ENCODE measurements around the gene AHCYL2. TPM values are rescaled to one million over a fixed set of nuclear protein-coding genes. Genes with fewer than 3 reads are reported as not detected.
"Not testable (repeated sequence)": the region's sequence is repeated elsewhere in the genome, so short reads cannot be mapped to it uniquely, and the experiment has no call there.

The AHCYL2 gene
- total and polyA plus RNA-seq, 4 donors, result 7.9 to 19.9 (median 10.9) TPM

- H3K27ac ChIP-seq (ENCODE audit: low read depth in 1 of 2, low read length in 2 of 2); H3K4me1 ChIP-seq (ENCODE audit: control insufficient read depth in 1 of 2, insufficient read depth in 2 of 2, low read length in 2 of 2); H3K9me3 ChIP-seq (ENCODE audit: control insufficient read depth, low read length); DNase-seq; H3K4me3 ChIP-seq (ENCODE audit: low read length in 2 of 2); ATAC-seq (ENCODE audit: low FRiP score); H3K27me3 ChIP-seq (ENCODE audit: control insufficient read depth in 1 of 2, insufficient read depth in 2 of 2, low read length in 1 of 2); H3K36me3 ChIP-seq (ENCODE audit: control insufficient read depth in 1 of 2, insufficient read depth in 2 of 2, low read length in 1 of 2); intact Hi-C loops (cut with DNase I): not testable (repeated sequence)
- 94% methylated on average over 5 of the region's 5 CpGs for WGBS, 2 donors
Measured at GRCh38 chr7:129444776-129445175, 219.9 kb downstream of the AHCYL2 start.

GRCh38 chr7:129446925-129447324 lies 222.1 kb downstream of the AHCYL2 start:
- H3K36me3 ChIP-seq (ENCODE audit: control insufficient read depth in 1 of 2, insufficient read depth in 2 of 2, low read length in 1 of 2); DNase-seq; H3K9me3 ChIP-seq (ENCODE audit: control insufficient read depth, low read length); H3K27ac ChIP-seq (ENCODE audit: low read depth in 1 of 2, low read length in 2 of 2); H3K27me3 ChIP-seq (ENCODE audit: control insufficient read depth in 1 of 2, insufficient read depth in 2 of 2, low read length in 1 of 2); ATAC-seq (ENCODE audit: low FRiP score); H3K4me1 ChIP-seq (ENCODE audit: control insufficient read depth in 1 of 2, insufficient read depth in 2 of 2, low read length in 2 of 2); H3K4me3 ChIP-seq (ENCODE audit: low read length in 2 of 2); intact Hi-C loops (cut with DNase I): not testable (repeated sequence)
- WGBS, 2 donors, result 45 to 69% methylated on average over 2 of the region's 2 CpGs

GRCh38 chr7:129447445-129447844 lies 222.6 kb downstream of the AHCYL2 start:
- H3K4me3 ChIP-seq (ENCODE audit: low read length in 2 of 2); H3K9me3 ChIP-seq (ENCODE audit: control insufficient read depth, low read length); H3K36me3 ChIP-seq (ENCODE audit: control insufficient read depth in 1 of 2, insufficient read depth in 2 of 2, low read length in 1 of 2); ATAC-seq (ENCODE audit: low FRiP score); H3K27me3 ChIP-seq (ENCODE audit: control insufficient read depth in 1 of 2, insufficient read depth in 2 of 2, low read length in 1 of 2); H3K27ac ChIP-seq (ENCODE audit: low read depth in 1 of 2, low read length in 2 of 2); intact Hi-C loops (cut with DNase I); DNase-seq; H3K4me1 ChIP-seq (ENCODE audit: control insufficient read depth in 1 of 2, insufficient read depth in 2 of 2, low read length in 2 of 2): not testable (repeated sequence)
- WGBS, 2 donors, result 97% methylated on average over 6 of the region's 6 CpGs

GRCh38 chr7:129448608-129449007 lies 223.8 kb downstream of the AHCYL2 start:
- H3K27ac ChIP-seq (ENCODE audit: low read depth in 1 of 2, low read length in 2 of 2); H3K4me1 ChIP-seq (ENCODE audit: control insufficient read depth in 1 of 2, insufficient read depth in 2 of 2, low read length in 2 of 2); H3K27me3 ChIP-seq (ENCODE audit: control insufficient read depth in 1 of 2, insufficient read depth in 2 of 2, low read length in 1 of 2); DNase-seq; H3K4me3 ChIP-seq (ENCODE audit: low read length in 2 of 2); intact Hi-C loops (cut with DNase I); H3K36me3 ChIP-seq (ENCODE audit: control insufficient read depth in 1 of 2, insufficient read depth in 2 of 2, low read length in 1 of 2); H3K9me3 ChIP-seq (ENCODE audit: control insufficient read depth, low read length); ATAC-seq (ENCODE audit: low FRiP score): not testable (repeated sequence)
- WGBS, 2 donors, result 85 to 94% methylated on average over 2 of the region's 2 CpGs

GRCh38 chr7:129450295-129450694 lies 225.5 kb downstream of the AHCYL2 start:
- ATAC-seq (ENCODE audit: low FRiP score) (no peak), DNase-seq (no peak)
- no peaks in the 10 kb centered on the region for H3K36me3 ChIP-seq (ENCODE audit: control insufficient read depth in 1 of 2, insufficient read depth in 2 of 2, low read length in 1 of 2)
- H3K27me3 ChIP-seq (ENCODE audit: control insufficient read depth in 1 of 2, insufficient read depth in 2 of 2, low read length in 1 of 2), result no peaks in the 10 kb centered on the region
- no peak overlapping the region for H3K4me3 ChIP-seq (ENCODE audit: low read length in 2 of 2)
- intact Hi-C loops (cut with DNase I), result no loop called here
- no peak overlapping the region for H3K27ac ChIP-seq (ENCODE audit: low read depth in 1 of 2, low read length in 2 of 2)
- peaks cover 3% of the 10 kb centered on the region for H3K9me3 ChIP-seq (ENCODE audit: control insufficient read depth, low read length)
- H3K4me1 ChIP-seq (ENCODE audit: control insufficient read depth in 1 of 2, insufficient read depth in 2 of 2, low read length in 2 of 2), result no peaks in the 10 kb centered on the region

- Histone ChIP-seq H3K27me3 (ENCODE audit: control insufficient read depth in 1 of 2, insufficient read depth in 2 of 2, low read length in 1 of 2) (no peaks in the 10 kb centered on the region), H3K9me3 (ENCODE audit: control insufficient read depth, low read length) (peaks cover 3% of the 10 kb centered on the region), H3K27ac (ENCODE audit: low read depth in 1 of 2, low read length in 2 of 2) (no peak overlapping the region), H3K4me3 (ENCODE audit: low read length in 2 of 2) (no peak overlapping the region), H3K4me1 (ENCODE audit: control insufficient read depth in 1 of 2, insufficient read depth in 2 of 2, low read length in 2 of 2) (no peaks in the 10 kb centered on the region), H3K36me3 (ENCODE audit: control insufficient read depth in 1 of 2, insufficient read depth in 2 of 2, low read length in 1 of 2) (no peaks in the 10 kb centered on the region)
- WGBS, 2 donors, result 90% methylated on average over 2 of the region's 2 CpGs
- no peak for DNase-seq
- intact Hi-C loops (cut with DNase I), result no loop called here
- no peak for ATAC-seq (ENCODE audit: low FRiP score)
Measured at GRCh38 chr7:129452589-129453231, 227.9 kb downstream of the AHCYL2 start.

- intact Hi-C loops (cut with DNase I), result no loop called here
- WGBS, 2 donors, result 85 to 95% methylated on average over 1 of the region's 1 CpG
- Histone ChIP-seq H3K27ac (ENCODE audit: low read depth in 1 of 2, low read length in 2 of 2) (no peak overlapping the region), H3K9me3 (ENCODE audit: control insufficient read depth, low read length) (peaks cover 2% of the 10 kb centered on the region), H3K27me3 (ENCODE audit: control insufficient read depth in 1 of 2, insufficient read depth in 2 of 2, low read length in 1 of 2) (no peaks in the 10 kb centered on the region), H3K4me3 (ENCODE audit: low read length in 2 of 2) (no peak overlapping the region), H3K4me1 (ENCODE audit: control insufficient read depth in 1 of 2, insufficient read depth in 2 of 2, low read length in 2 of 2) (no peaks in the 10 kb centered on the region), H3K36me3 (ENCODE audit: control insufficient read depth in 1 of 2, insufficient read depth in 2 of 2, low read length in 1 of 2) (no peaks in the 10 kb centered on the region)
- ATAC-seq (ENCODE audit: low FRiP score), result no peak
- no peak for DNase-seq
Measured at GRCh38 chr7:129453510-129454248, 228.8 kb downstream of the AHCYL2 start.

GRCh38 chr7:129454249-129454551 lies 229.4 kb downstream of the AHCYL2 start:
- Histone ChIP-seq H3K9me3 (ENCODE audit: control insufficient read depth, low read length) (peaks cover 2% of the 10 kb centered on the region), H3K27ac (ENCODE audit: low read depth in 1 of 2, low read length in 2 of 2) (no peak overlapping the region), H3K27me3 (ENCODE audit: control insufficient read depth in 1 of 2, insufficient read depth in 2 of 2, low read length in 1 of 2) (no peaks in the 10 kb centered on the region), H3K4me1 (ENCODE audit: control insufficient read depth in 1 of 2, insufficient read depth in 2 of 2, low read length in 2 of 2) (no peaks in the 10 kb centered on the region), H3K4me3 (ENCODE audit: low read length in 2 of 2) (no peak overlapping the region), H3K36me3 (ENCODE audit: control insufficient read depth in 1 of 2, insufficient read depth in 2 of 2, low read length in 1 of 2) (no peaks in the 10 kb centered on the region)
- DNase-seq, result no peak
- ATAC-seq (ENCODE audit: low FRiP score), result no peak
- WGBS, 2 donors, result 92 to 93% methylated on average over 4 of the region's 4 CpGs
- intact Hi-C loops (cut with DNase I), result no loop called here

- no peaks in the 10 kb centered on the region for H3K36me3 ChIP-seq (ENCODE audit: control insufficient read depth in 1 of 2, insufficient read depth in 2 of 2, low read length in 1 of 2)
- H3K9me3 ChIP-seq (ENCODE audit: control insufficient read depth, low read length), result no peaks in the 10 kb centered on the region
- no peaks in the 10 kb centered on the region for H3K27me3 ChIP-seq (ENCODE audit: control insufficient read depth in 1 of 2, insufficient read depth in 2 of 2, low read length in 1 of 2)
- 96 to 98% methylated on average over 10 of the region's 10 CpGs for WGBS, 2 donors
- DNase-seq, result no peak
- no peaks in the 10 kb centered on the region for H3K4me1 ChIP-seq (ENCODE audit: control insufficient read depth in 1 of 2, insufficient read depth in 2 of 2, low read length in 2 of 2)
- ATAC-seq (ENCODE audit: low FRiP score), result no peak
- H3K27ac ChIP-seq (ENCODE audit: low read depth in 1 of 2, low read length in 2 of 2), result no peak overlapping the region
- H3K4me3 ChIP-seq (ENCODE audit: low read length in 2 of 2), result no peak overlapping the region
- intact Hi-C loops (cut with DNase I), result no loop called here
Measured at GRCh38 chr7:129456421-129456820, 231.6 kb downstream of the AHCYL2 start.

Data from aorta (tissue), 5 donors.